PC-9 (cell line): ENCODE data around the gene TCAIM. TPM values are rescaled to one million over a fixed set of nuclear protein-coding genes. Genes with fewer than 3 reads are reported as not detected.

Experiments used
- BruUV-seq: library from RNA; stranded (reverse); fragments of 400-500 nt; replicated peaks from 2 replicates; lab custom pipeline; 2021; lab: Mats Ljungman, UMichigan
- CTCF ChIA-PET: fragments of 300-600 bp; sonication (Branson Sonifier 250); formaldehyde crosslinking; loops from one replicate; lab custom pipeline; 2022; ENCODE audit warnings: antibody characterized with exemption; lab: Charles Lee
- POLR2A ChIA-PET: fragments of 300-600 bp; sonication (Branson Sonifier 250); formaldehyde crosslinking; loops from one replicate; lab custom pipeline; 2022; ENCODE audit warnings: antibody characterized with exemption; ENCODE audit not compliant: unreplicated experiment; lab: Charles Lee
- DNase-seq, 2 experiments: peaks; one replicate each; pipeline versions ENCODE4 v3.0.0 to v3.0.0-alpha.2; 2015 to 2022; ENCODE audit warnings: mixed read lengths in 1 of 2
- H2AFZ ChIP-seq: fragments of 200-600 bp; sonication (generic); 2 replicates; pipeline ENCODE4 v1.8.1; 2017; ENCODE audit warnings: antibody characterized with exemption
- H3F3A ChIP-seq: fragments of 200-600 bp; sonication (generic); 2 replicates; pipeline ENCODE4 v1.8.1; 2017; ENCODE audit warnings: antibody characterized with exemption, mild to moderate bottlenecking, low read depth; ENCODE audit not compliant: insufficient read depth
- H3K27ac ChIP-seq: fragments of 200-600 bp; sonication (generic); 2 replicates; pipeline ENCODE4 v1.6.1; 2016; ENCODE audit warnings: mixed run types
- H3K27me3 ChIP-seq: fragments of 200-600 bp; sonication (generic); 2 replicates; pipeline ENCODE4 v1.6.1; 2016; ENCODE audit warnings: low read depth, mixed run types; ENCODE audit not compliant: insufficient read depth
- H3K36me3 ChIP-seq: fragments of 200-600 bp; sonication (generic); 2 replicates; pipeline ENCODE4 v1.6.1; 2016; ENCODE audit warnings: low read depth, mixed run types
- H3K4me1 ChIP-seq: fragments of 200-600 bp; sonication (generic); replicated peaks from 2 replicates; pipeline ENCODE4 v1.6.1; 2016; ENCODE audit warnings: mixed run types; ENCODE audit not compliant: insufficient read depth
- H3K4me2 ChIP-seq: fragments of 200-600 bp; sonication (generic); 2 replicates; pipeline ENCODE4 v1.6.1; 2017; ENCODE audit warnings: mixed run types
- H3K4me3 ChIP-seq: fragments of 200-600 bp; sonication (generic); 2 replicates; pipeline ENCODE4 v1.6.1; 2016; ENCODE audit warnings: mixed run types
- H3K79me2 ChIP-seq: fragments of 200-600 bp; sonication (generic); 2 replicates; pipeline ENCODE4 v1.6.1; 2017; ENCODE audit warnings: low read depth, mixed run types
- H3K9me2 ChIP-seq: fragments of 200-600 bp; sonication (generic); 2 replicates; pipeline ENCODE4 v1.8.1; 2017; ENCODE audit warnings: mild to moderate bottlenecking; ENCODE audit not compliant: insufficient read depth
- H3K9me3 ChIP-seq: fragments of 200-600 bp; sonication (generic); 2 replicates; pipeline ENCODE4 v1.8.1; 2016; ENCODE audit warnings: low read depth; ENCODE audit not compliant: insufficient read depth
- H4K20me1 ChIP-seq: fragments of 200-600 bp; sonication (generic); 2 replicates; pipeline ENCODE4 v1.8.1; 2017; ENCODE audit not compliant: insufficient read depth
- CTCF ChIP-seq: fragments of 200-600 bp; sonication (generic); conservative IDR thresholded peaks from 2 replicates; pipeline ENCODE4 v1.6.1; 2017; ENCODE audit warnings: mixed run types, antibody characterized with exemption, mild to moderate bottlenecking, moderate library complexity
- EZH2 ChIP-seq: fragments of 200-600 bp; sonication (generic); IDR thresholded peaks from 2 replicates; pipeline ENCODE4 v1.8.0; 2017; ENCODE audit warnings: antibody characterized with exemption, low read depth
- intact Hi-C: fragments of 100-400 bp; cut with micrococcal nuclease; formaldehyde crosslinking; loops from one replicate; pipeline ENCODE4 v1.10.0; 2022; ENCODE audit not compliant: unreplicated experiment
- total RNA-seq: library from RNA; stranded (reverse); gene quantifications from 2 replicates; pipeline ENCODE4 v1.2.3, GENCODE V29; 2021

The TCAIM gene
- total RNA-seq, 1 experiment from 2014 or later: 28.3 TPM

- ChIA-PET CTCF (no interaction called here), POLR2A (no interaction called here)
Measured at GRCh38 chr3:44427683-44428082, 89.1 kb downstream of the TCAIM start.

GRCh38 chr3:44428910-44429309 is 90.3 kb downstream of the TCAIM start:
- H2AFZ ChIP-seq: no peak overlapping the region
- intact Hi-C loops: no loop called here

More at GRCh38 chr3:44427683-44428082, 89.1 kb downstream of the TCAIM start:
- H3K9me2 ChIP-seq: no peaks in the 10 kb centered on the region
- no peak for TF ChIP-seq CTCF
- no peak for TF ChIP-seq EZH2
- H3F3A ChIP-seq: no peaks in the 10 kb centered on the region
- no TSS peak for BruUV-seq
- no peaks in the 10 kb centered on the region for H3K9me3 ChIP-seq
- no peaks in the 10 kb centered on the region for H3K36me3 ChIP-seq
- intact Hi-C loops: no loop called here
- no peak for DNase-seq
- no peak overlapping the region for H3K4me3 ChIP-seq
- H3K27me3 ChIP-seq: no peaks in the 10 kb centered on the region
- no peaks in the 10 kb centered on the region for H3K79me2 ChIP-seq
- H3K4me2 ChIP-seq: no peak overlapping the region
- H2AFZ ChIP-seq: no peak overlapping the region
- no peaks in the 10 kb centered on the region for H4K20me1 ChIP-seq
- H3K27ac ChIP-seq: no peak overlapping the region
- H3K4me1 ChIP-seq: no peaks in the 10 kb centered on the region

GRCh38 chr3:44429459-44429858 is 90.9 kb downstream of the TCAIM start:
- no peak for TF ChIP-seq EZH2
- no peak for TF ChIP-seq CTCF
- Histone ChIP-seq H3F3A (no peaks in the 10 kb centered on the region), H3K36me3 (no peaks in the 10 kb centered on the region), H3K4me1 (no peaks in the 10 kb centered on the region), H3K9me3 (no peaks in the 10 kb centered on the region), H3K27me3 (no peaks in the 10 kb centered on the region), H3K9me2 (no peaks in the 10 kb centered on the region), H3K4me3 (no peak overlapping the region), H4K20me1 (no peaks in the 10 kb centered on the region), H3K27ac (no peak overlapping the region), H3K4me2 (no peak overlapping the region), H2AFZ (no peak overlapping the region), H3K79me2 (no peaks in the 10 kb centered on the region)
- DNase-seq: no peak
- ChIA-PET POLR2A (no interaction called here), CTCF (no interaction called here)
- intact Hi-C loops: no loop called here
- no TSS peak for BruUV-seq

More at GRCh38 chr3:44428910-44429309, 90.3 kb downstream of the TCAIM start:
- no peaks in the 10 kb centered on the region for H3K36me3 ChIP-seq
- no peak overlapping the region for H3K27ac ChIP-seq
- H3K79me2 ChIP-seq: no peaks in the 10 kb centered on the region
- TF ChIP-seq CTCF: no peak
- TF ChIP-seq EZH2: no peak
- no peaks in the 10 kb centered on the region for H3K9me3 ChIP-seq
- H3K4me1 ChIP-seq: no peaks in the 10 kb centered on the region
- H3F3A ChIP-seq: no peaks in the 10 kb centered on the region
- H3K4me2 ChIP-seq: no peak overlapping the region
- H3K27me3 ChIP-seq: no peaks in the 10 kb centered on the region
- no peaks in the 10 kb centered on the region for H4K20me1 ChIP-seq
- no peak overlapping the region for H3K4me3 ChIP-seq
- ChIA-PET POLR2A (no interaction called here), CTCF (no interaction called here)
- DNase-seq: no peak
- H3K9me2 ChIP-seq: no peaks in the 10 kb centered on the region
- no TSS peak for BruUV-seq
